Loucy (cell line): Measurements from ENCODE around the gene STX7.

ENCODE experiments used
- H2AFZ ChIP-seq: fragments of 200-600 bp; sonication (generic); 2 replicates; pipeline ENCODE4 v1.6.0; 2016; ENCODE audit warnings: antibody characterized with exemption, mild to moderate bottlenecking, low read length, moderate library complexity
- H3F3A ChIP-seq: fragments of 200-600 bp; 2 replicates; pipeline ENCODE4 v1.6.0; 2016; ENCODE audit warnings: antibody characterized with exemption, low read depth, mild to moderate bottlenecking
- H3K27me3 ChIP-seq: fragments of 200-600 bp; sonication (generic); 2 replicates; pipeline ENCODE4 v1.6.1; 2014; ENCODE audit warnings: low read length, mild to moderate bottlenecking; ENCODE audit not compliant: insufficient read depth, poor library complexity, severe bottlenecking
- H3K36me3 ChIP-seq: fragments of 200-600 bp; sonication (generic); 2 replicates; pipeline ENCODE4 v1.6.1; 2016; ENCODE audit warnings: low read length; ENCODE audit not compliant: insufficient read depth
- H3K4me1 ChIP-seq: fragments of 200-600 bp; sonication (generic); 2 replicates; pipeline ENCODE4 v1.5.1; 2014; ENCODE audit warnings: low read length, mild to moderate bottlenecking; ENCODE audit not compliant: insufficient read depth, poor library complexity, severe bottlenecking
- H3K4me2 ChIP-seq: fragments of 200-600 bp; sonication (generic); 2 replicates; pipeline ENCODE4 v1.6.0; 2014; ENCODE audit warnings: antibody characterized with exemption, low read length, low read depth, mild to moderate bottlenecking; ENCODE audit not compliant: poor library complexity, severe bottlenecking
- H3K4me3 ChIP-seq: fragments of 200-600 bp; sonication (generic); 2 replicates; pipeline ENCODE4 v1.5.1; 2014; ENCODE audit warnings: low read length, mild to moderate bottlenecking, mixed read lengths; ENCODE audit not compliant: poor library complexity, severe bottlenecking
- H3K79me2 ChIP-seq: fragments of 200-600 bp; sonication (generic); 2 replicates; pipeline ENCODE4 v1.6.1; 2014; ENCODE audit warnings: low read length; ENCODE audit not compliant: insufficient read depth
- H3K9ac ChIP-seq: fragments of 200-600 bp; sonication (generic); 2 replicates; pipeline ENCODE4 v1.6.0; 2014; ENCODE audit warnings: mild to moderate bottlenecking, low read depth, low read length, moderate library complexity; ENCODE audit not compliant: poor library complexity, severe bottlenecking
- H3K9me2 ChIP-seq: fragments of 200-600 bp; sonication (generic); replicated peaks from 2 replicates; pipeline ENCODE4 v1.6.1; 2016; ENCODE audit warnings: low read depth, low read length, mixed read lengths
- H3K9me3 ChIP-seq: fragments of 200-600 bp; sonication (generic); 2 replicates; pipeline ENCODE4 v1.6.1; 2014; ENCODE audit warnings: mild to moderate bottlenecking, antibody characterized with exemption, low read length, low read depth; ENCODE audit not compliant: insufficient read depth
- H4K20me1 ChIP-seq: fragments of 200-600 bp; sonication (generic); 2 replicates; pipeline ENCODE4 v1.6.0; 2014; ENCODE audit warnings: antibody characterized with exemption, low read length, mild to moderate bottlenecking; ENCODE audit not compliant: insufficient read depth, poor library complexity, severe bottlenecking
- CTCF ChIP-seq: fragments of 200-600 bp; sonication (generic); conservative IDR thresholded peaks from 2 replicates; pipeline ENCODE4 v1.5.1; 2014; ENCODE audit warnings: mild to moderate bottlenecking, antibody characterized with exemption, low read length
- EZH2phosphoT487 ChIP-seq: fragments of 200-600 bp; IDR thresholded peaks from 2 replicates; pipeline ENCODE4 v1.6.1; 2018; ENCODE audit warnings: antibody characterized with exemption, mild to moderate bottlenecking, moderate library complexity, borderline replicate concordance

The STX7 gene

GRCh38 chr6:132478674-132479073 lies 34.2 kb downstream of the STX7 start:
- no peak overlapping the region for H3K4me3 ChIP-seq
- H3K9me3 ChIP-seq = no peaks in the 10 kb centered on the region
- no peak for TF ChIP-seq CTCF
- TF ChIP-seq EZH2phosphoT487 = no peak
- H3K9ac ChIP-seq = no peak overlapping the region
- no peaks in the 10 kb centered on the region for H3K4me1 ChIP-seq
- no peaks in the 10 kb centered on the region for H3K27me3 ChIP-seq
- H2AFZ ChIP-seq = no peak overlapping the region
- H3K9me2 ChIP-seq = no peaks in the 10 kb centered on the region
- H4K20me1 ChIP-seq = no peaks in the 10 kb centered on the region
- H3K4me2 ChIP-seq = no peak overlapping the region
- no peaks in the 10 kb centered on the region for H3K36me3 ChIP-seq
- H3K79me2 ChIP-seq = no peaks in the 10 kb centered on the region
- H3F3A ChIP-seq = no peaks in the 10 kb centered on the region

DNA sequence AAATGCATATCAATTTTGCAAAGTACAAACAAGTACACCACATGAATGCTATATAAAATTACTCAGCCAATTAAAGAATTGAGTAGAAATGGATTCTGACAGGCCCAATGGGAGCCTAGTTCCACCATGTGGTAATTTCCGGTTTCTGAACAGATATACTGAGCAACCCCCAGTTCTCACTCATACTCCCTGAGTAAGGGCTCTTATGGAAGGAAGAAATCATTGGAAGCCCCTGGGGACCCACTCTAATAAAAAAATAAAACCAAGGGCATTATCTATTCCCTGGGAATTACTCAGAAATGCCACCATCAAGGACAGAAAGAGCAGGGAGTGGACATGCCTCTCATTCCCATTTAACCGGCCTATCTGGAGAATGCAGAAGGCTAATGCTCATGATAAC lies 34.6 kb downstream of the STX7 start:
- H3K4me2 ChIP-seq = no peak overlapping the region
- no peaks in the 10 kb centered on the region for H3K4me1 ChIP-seq
- H3K36me3 ChIP-seq = no peaks in the 10 kb centered on the region
- H2AFZ ChIP-seq = no peak overlapping the region
- H3K9me2 ChIP-seq = no peaks in the 10 kb centered on the region
- H3K27me3 ChIP-seq = no peaks in the 10 kb centered on the region
- no peaks in the 10 kb centered on the region for H3F3A ChIP-seq
- H3K9me3 ChIP-seq = no peaks in the 10 kb centered on the region
- TF ChIP-seq EZH2phosphoT487 = no peak
- TF ChIP-seq CTCF = no peak
- H4K20me1 ChIP-seq = no peaks in the 10 kb centered on the region
- H3K9ac ChIP-seq = no peak overlapping the region
- H3K79me2 ChIP-seq = no peaks in the 10 kb centered on the region
- no peak overlapping the region for H3K4me3 ChIP-seq

GRCh38 chr6:132476688-132477087 lies 36.2 kb downstream of the STX7 start:
- H3K4me1 ChIP-seq = no peaks in the 10 kb centered on the region
- TF ChIP-seq EZH2phosphoT487 = no peak
- TF ChIP-seq CTCF = no peak
- no peaks in the 10 kb centered on the region for H4K20me1 ChIP-seq
- H3K9me3 ChIP-seq = no peaks in the 10 kb centered on the region
- no peak overlapping the region for H3K4me3 ChIP-seq
- no peaks in the 10 kb centered on the region for H3F3A ChIP-seq
- no peaks in the 10 kb centered on the region for H3K79me2 ChIP-seq
- no peak overlapping the region for H3K4me2 ChIP-seq
- H3K27me3 ChIP-seq = no peaks in the 10 kb centered on the region
- H3K36me3 ChIP-seq = no peaks in the 10 kb centered on the region
- no peak overlapping the region for H3K9ac ChIP-seq
- H2AFZ ChIP-seq = no peak overlapping the region
- H3K9me2 ChIP-seq = no peaks in the 10 kb centered on the region
